ENCODE data around the gene NLGN4X.

GRCh38 chrX:5869786-5870185 lies 358.9 kb downstream of the NLGN4X start:
- no peak for TF ChIP-seq CTCF (IDR thresholded peaks at IDR 0.05)
- no peak for TF ChIP-seq POLR2AphosphoS5 (IDR thresholded peaks at IDR 0.05; ENCODE audit: low read depth, low read length)
